ENCODE data around the gene GCSAML.
"Not testable (repeated sequence)": the region's sequence is repeated elsewhere in the genome, so short reads cannot be mapped to it uniquely, and the experiment has no call there.

The GCSAML gene

GRCh38 chr1:247548769-247549182, at the start of gene GCSAML:
Gene GCSAML, plus strand, starts transcription at chr1:247549134. Its CDS starts 58 bp downstream, at chr1:247549192.
- no peak for DNase-seq

- DNase-seq = no peak
These were observed 48.1 kb upstream of the GCSAML start for GRCh38 chr1:247500865-247501264.

GRCh38 chr1:247506831-247507230, 42.1 kb upstream of the GCSAML start:
- DNase-seq = no peak

- no peak for DNase-seq
These were observed 30.9 kb upstream of the GCSAML start for GRCh38 chr1:247517795-247518612.

GRCh38 chr1:247518613-247518891, 30.4 kb upstream of the GCSAML start:
- DNase-seq = no peak

- DNase-seq = not testable (repeated sequence)
These were observed 27.0 kb upstream of the GCSAML start for GRCh38 chr1:247521886-247522285.

GRCh38 chr1:247528812-247529474, 20.0 kb upstream of the GCSAML start:
- no peak for DNase-seq

GRCh38 chr1:247529771-247530355, 19.1 kb upstream of the GCSAML start:
- DNase-seq = no peak

- DNase-seq = no peak
These were observed 18.1 kb upstream of the GCSAML start for GRCh38 chr1:247530785-247531184.

- no peak for DNase-seq
These were observed 17.0 kb upstream of the GCSAML start for GRCh38 chr1:247531937-247532336.

GRCh38 chr1:247535402-247535801, 13.5 kb upstream of the GCSAML start:
- DNase-seq = peak; percentile 29

GRCh38 chr1:247536340-247536739, 12.6 kb upstream of the GCSAML start, which contains the start of gene OR2C3:
Gene OR2C3, minus strand, starts transcription at chr1:247536440. Its CDS starts 3,929 bp downstream, at chr1:247532511.
- no peak for DNase-seq

- no peak for DNase-seq
These were observed 10.4 kb upstream of the GCSAML start for GRCh38 chr1:247538561-247538960.

GRCh38 chr1:247539215-247539614, 9.7 kb upstream of the GCSAML start:
- DNase-seq = no peak

- no peak for DNase-seq
These were observed 8.4 kb upstream of the GCSAML start for GRCh38 chr1:247540581-247540980.

- DNase-seq = no peak
These were observed 6.1 kb upstream of the GCSAML start for GRCh38 chr1:247542811-247543210.

- no peak for DNase-seq
These were observed 842 bp upstream of the GCSAML start for GRCh38 chr1:247548092-247548491.

GRCh38 chr1:247551721-247552120, 2.8 kb downstream of the GCSAML start:
- DNase-seq = peak; percentile 8

GRCh38 chr1:247552231-247552630, 3.3 kb downstream of the GCSAML start:
- no peak for DNase-seq

- no peak for DNase-seq
These were observed 9.2 kb downstream of the GCSAML start for GRCh38 chr1:247557926-247558674.

- DNase-seq = no peak
These were observed 12.8 kb downstream of the GCSAML start for GRCh38 chr1:247561711-247562110.

- no peak for DNase-seq
These were observed 13.3 kb downstream of the GCSAML start for GRCh38 chr1:247562198-247562597.

GRCh38 chr1:247574236-247574635, 25.3 kb downstream of the GCSAML start:
- no peak for DNase-seq

Data from T1000 (cell line).